ENCODE results near the gene KRTAP5-6.

Gene KRTAP5-6

DNA sequence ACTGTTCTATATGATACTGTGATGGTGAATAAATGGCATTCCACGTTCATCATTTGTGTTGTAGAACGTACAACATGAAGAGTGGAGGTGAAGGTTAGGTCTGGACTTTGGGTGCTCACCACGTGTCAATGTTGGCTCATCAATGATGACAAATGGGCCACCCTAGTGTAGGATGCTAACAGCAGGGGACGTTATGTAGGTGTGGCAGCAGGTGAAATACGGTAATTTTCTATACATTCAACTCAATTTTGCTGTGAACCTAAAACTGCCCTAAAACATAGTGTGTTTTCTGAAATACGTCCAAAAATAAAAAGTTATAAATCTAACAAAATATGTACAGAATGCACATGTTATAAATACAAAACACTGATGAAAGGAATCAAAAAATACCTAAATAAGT, 6.2 kb downstream of the KRTAP5-6 start:
- DNase-seq, result no peak

- DNase-seq, result no peak
Observed at GRCh38 chr11:1705126-1706052, 8.4 kb downstream of the KRTAP5-6 start.

- no peak for DNase-seq
Observed at GRCh38 chr11:1706634-1707400, 9.8 kb downstream of the KRTAP5-6 start.

DNA sequence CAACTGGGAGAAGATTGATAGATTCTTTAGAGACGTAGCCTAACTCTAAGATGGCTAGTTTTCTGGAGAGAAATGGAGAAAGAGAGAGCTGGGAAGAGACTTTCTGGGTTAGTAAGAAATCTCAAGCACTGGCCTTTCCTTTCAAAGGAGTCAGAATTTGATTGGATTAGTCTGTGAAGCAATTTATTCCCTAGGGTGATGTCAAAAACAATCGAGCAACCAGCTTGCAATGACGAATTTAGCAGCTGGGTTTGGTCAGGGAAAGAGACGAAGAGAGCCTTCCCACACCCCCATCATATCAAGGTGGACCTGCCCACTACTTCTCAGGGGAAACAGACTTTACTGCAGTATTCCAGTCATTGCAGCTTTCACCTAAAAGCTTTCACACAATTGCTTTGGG, 10.8 kb downstream of the KRTAP5-6 start:
- DNase-seq, result no peak

DNA sequence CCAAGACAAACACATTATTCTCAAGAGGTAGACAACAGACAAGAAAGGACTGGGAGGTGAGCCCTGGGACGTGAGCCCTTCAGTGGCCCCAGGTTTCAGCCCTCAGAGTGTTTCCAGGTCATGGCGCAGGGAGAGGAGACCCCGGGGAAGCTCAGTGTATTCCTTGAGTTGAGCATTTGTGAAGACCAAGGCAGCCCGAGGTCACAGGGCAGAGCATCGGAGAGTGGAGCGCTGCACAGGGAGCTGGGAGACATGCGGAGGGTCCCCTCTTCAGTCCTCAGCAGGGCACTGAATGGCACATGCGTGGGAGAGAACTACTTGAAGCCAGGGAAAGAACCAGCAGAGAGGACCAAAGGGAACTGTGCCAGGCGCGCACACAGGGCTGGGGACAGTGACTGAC, 11.7 kb downstream of the KRTAP5-6 start:
- no peak for DNase-seq

DNA sequence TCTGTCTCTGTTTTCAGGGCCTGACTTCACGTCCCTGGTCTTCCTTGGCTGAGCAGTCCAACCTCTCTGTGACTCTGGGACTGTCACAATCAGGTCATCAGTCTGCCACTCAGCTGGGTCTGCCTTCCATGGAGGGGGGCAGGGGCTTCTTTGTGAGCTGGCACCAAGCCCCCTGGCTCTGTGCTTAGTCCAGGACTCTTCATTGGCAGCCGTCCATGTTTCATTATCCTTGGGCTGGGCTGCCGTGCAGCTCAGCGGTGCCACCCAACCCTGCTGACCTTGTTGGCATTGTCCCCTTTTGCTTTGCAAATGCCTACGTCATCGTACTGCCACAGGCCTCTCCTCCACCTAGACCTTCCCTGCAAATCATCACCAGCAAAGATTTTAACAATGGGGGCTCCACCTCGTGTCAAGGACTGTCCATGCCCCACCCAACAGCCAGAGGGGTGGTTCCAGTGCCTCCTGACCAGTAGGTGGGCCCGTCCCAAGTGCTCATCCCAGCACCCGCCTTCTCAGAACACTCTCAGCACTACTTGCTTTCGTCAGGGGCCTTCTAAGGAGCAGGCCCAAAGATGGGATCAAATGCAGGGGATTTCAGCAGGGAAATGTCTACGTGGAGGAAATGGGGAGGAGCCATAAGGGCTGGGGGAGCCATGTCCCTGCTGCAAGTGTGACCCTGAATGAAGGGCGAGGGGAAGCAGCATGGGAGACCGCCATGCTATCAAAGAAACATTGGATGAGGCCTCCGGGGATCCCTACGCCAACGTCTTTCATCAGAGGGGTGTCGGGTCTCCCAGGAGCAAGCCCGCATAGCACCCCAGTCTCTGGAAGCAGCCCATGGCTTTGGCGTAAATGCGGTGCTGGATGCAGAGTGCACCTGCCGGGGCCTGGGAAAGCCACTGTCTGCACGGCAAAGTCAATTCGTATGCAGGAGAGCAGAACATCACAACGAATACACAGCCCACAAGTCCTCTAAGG, 18.2 kb downstream of the KRTAP5-6 start:
- no peak for DNase-seq

DNA sequence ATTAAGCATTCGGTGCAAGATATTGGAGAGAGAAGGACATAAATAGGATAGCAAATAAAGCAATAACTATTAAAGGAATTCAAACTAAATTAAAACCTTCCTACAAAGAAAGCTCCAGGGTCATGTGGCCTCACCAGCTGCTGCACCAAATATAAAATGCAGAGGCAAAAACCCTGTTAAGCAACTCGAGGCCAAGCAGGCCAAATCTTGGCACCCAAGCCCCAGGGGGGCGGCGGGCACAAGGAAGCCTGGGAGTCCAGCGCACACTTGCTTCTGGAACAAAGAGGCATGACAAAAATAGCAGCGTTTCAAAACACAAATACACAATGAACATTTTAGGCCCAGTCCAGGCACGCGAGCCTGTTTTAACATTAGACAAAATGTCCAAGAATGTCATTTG, 20.8 kb downstream of the KRTAP5-6 start:
- no peak for DNase-seq

- no peak for DNase-seq
Observed at GRCh38 chr11:1718326-1718725, 21.3 kb downstream of the KRTAP5-6 start.

GRCh38 chr11:1719781-1720180, 22.8 kb downstream of the KRTAP5-6 start:
- no peak for DNase-seq

GRCh38 chr11:1727096-1727690, 30.2 kb downstream of the KRTAP5-6 start:
- DNase-seq, result no peak

DNA sequence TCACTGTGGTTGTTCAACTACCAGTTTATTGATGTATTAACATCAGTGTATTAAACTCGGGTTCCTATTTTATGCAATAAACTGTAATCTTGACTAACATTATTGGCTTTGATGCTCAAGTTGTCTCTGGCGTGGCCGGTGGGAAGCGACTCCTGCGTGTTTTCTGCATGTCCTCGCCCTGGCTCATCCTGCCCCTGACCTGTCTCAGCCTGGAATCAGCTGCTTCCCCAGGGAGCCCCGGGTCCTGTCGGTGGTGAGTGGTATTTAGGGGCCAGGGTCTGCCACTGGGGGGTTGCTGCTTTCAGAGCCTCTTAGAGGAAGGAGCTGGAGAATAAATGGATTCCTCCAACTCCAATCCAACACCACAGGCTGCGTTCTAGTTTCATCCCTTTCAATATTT, 30.9 kb downstream of the KRTAP5-6 start:
- DNase-seq, result no peak

- no peak for DNase-seq
Observed at GRCh38 chr11:1728301-1728700, 31.3 kb downstream of the KRTAP5-6 start.

- DNase-seq, result no peak
Observed at GRCh38 chr11:1728931-1729691, 32.1 kb downstream of the KRTAP5-6 start.

- DNase-seq, result no peak
Observed at GRCh38 chr11:1729692-1730011, 32.7 kb downstream of the KRTAP5-6 start.

GRCh38 chr11:1730059-1730629, 33.1 kb downstream of the KRTAP5-6 start:
- DNase-seq, result no peak

DNA sequence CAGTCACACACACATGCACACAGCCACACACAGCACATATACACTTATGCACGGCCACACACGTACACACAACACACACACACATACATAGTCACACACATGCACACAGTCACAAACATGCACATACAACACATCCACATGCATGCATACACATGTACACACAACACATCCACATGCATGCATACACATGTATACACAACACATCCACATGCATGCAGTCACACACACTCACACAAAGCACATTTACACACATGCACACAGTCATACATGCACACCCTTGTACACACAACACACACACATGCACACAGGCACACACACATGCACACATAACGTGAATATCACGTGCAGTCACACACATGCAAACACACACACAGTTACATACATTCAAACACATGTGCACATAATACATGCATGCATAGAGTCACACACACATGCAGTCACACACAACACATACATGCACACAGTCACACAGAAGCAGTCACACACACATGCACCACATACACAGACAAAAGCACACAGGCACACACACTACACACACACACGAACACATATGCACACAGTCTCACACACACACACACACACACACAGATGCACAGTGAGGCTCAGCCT, 34.6 kb downstream of the KRTAP5-6 start:
- DNase-seq, result no peak

DNA sequence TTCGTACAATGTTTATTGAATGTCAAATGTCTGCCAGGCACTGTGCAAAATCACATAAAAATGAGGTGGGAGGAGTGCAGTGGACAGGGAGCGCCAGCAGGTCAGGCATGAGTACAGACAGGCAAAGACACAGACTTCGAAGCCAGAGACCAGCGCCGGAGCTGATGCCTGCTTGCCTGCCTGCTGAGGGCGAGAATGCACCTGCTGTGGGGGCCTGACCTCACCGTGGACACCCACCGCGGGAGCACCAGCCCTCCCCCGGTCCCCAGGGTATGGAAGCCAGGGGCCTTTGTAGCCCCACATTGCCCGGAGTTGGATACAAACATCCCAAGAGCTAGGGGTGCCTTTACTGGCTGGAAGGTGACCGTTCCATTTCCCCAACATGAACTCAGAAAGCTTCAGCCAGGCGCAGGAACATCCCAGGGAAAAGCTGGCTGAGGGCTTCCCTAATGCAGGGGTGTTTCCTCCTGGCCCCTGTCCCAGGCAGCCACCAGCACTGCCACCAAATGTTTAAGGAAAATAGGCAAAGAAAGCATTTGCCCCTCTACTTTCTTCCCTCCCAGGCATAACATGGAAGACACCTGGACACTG, 35.5 kb downstream of the KRTAP5-6 start:
- DNase-seq, result no peak

DNA sequence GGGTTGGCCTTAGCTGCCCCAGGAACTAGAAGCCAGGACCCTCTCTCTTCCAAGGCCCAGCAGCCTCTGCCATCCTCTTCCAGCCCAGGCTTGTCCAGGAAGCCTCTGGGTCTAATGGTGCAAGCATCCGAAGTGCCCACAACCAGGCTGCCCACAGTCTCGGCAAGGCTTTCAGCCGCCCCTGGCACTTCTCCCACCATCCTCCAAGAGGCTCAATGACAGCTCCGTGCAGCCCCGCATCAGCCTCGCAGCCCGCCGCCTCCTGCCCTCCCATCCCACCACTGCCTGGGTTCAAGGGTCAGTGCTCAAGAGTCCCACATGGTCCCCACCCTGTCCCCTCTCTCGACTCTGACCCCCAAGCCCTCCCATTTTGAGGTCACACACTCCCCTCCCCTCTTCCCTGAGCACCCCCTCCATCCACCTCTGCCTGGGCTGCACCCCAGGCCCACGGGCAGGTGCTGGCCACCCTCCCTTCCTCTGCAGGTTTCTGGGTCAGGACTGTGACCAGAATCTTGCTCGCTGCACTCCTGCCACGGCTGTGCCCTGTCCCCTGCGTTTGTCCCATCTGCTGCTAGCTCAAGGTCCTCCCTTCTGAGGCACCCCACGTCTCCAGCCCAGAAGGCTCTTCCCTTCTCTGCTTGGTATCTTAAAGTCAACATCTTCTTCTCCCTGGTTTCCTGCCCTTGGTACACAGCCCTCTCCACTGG, 36.2 kb downstream of the KRTAP5-6 start:
- DNase-seq, result no peak

- DNase-seq, result no peak
Observed at GRCh38 chr11:1733716-1734640, 37.0 kb downstream of the KRTAP5-6 start.
